ENCODE measurements around the gene MYO5A.
"Not testable (repeated sequence)": the region's sequence is repeated elsewhere in the genome, so short reads cannot be mapped to it uniquely, and the experiment has no call there.

- TF ChIP-seq, protein P1, sequence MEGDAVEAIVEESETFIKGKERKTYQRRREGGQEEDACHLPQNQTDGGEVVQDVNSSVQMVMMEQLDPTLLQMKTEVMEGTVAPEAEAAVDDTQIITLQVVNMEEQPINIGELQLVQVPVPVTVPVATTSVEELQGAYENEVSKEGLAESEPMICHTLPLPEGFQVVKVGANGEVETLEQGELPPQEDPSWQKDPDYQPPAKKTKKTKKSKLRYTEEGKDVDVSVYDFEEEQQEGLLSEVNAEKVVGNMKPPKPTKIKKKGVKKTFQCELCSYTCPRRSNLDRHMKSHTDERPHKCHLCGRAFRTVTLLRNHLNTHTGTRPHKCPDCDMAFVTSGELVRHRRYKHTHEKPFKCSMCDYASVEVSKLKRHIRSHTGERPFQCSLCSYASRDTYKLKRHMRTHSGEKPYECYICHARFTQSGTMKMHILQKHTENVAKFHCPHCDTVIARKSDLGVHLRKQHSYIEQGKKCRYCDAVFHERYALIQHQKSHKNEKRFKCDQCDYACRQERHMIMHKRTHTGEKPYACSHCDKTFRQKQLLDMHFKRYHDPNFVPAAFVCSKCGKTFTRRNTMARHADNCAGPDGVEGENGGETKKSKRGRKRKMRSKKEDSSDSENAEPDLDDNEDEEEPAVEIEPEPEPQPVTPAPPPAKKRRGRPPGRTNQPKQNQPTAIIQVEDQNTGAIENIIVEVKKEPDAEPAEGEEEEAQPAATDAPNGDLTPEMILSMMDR (IDR thresholded peaks at IDR 0.05) = not testable (repeated sequence)
- not testable (repeated sequence) for TF ChIP-seq POLR2A (IDR thresholded peaks at IDR 0.05)
Measured at GRCh38 chr15:52574623-52575022, 45.9 kb upstream of the MYO5A start.

Data from transverse colon (tissue), 3 donors.